HG03025 (cell line): ENCODE data around the gene TCTN2.

ENCODE experiments used
- ATAC-seq: cut with Tn5 transposase; IDR thresholded peaks from one replicate; pipeline ENCODE4 v1.9.1; 2021; ENCODE audit warnings: mild to moderate bottlenecking, moderate library complexity; ENCODE audit not compliant: unreplicated experiment, low FRiP score

TCTN2 gene

DNA sequence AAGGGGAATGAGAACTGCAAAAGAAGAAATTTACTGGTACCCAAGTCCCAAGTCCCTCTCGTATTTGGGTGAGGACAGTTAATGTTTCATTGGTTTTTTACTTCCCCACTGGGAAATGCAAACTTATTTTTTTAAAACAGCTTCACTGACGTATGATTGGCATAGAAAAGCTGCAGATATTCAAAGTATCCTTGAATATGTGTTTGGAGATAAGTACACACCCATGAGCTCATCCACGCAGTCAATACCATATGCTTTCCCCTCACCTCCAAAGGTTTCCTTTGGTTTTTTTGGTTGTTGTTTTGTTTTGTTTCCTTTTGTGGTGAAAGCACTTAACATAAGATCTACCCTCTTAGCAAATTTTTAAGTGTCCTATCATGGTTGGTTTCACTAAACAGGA is 13.1 kb downstream of the TCTN2 start:
- ATAC-seq: no peak

DNA sequence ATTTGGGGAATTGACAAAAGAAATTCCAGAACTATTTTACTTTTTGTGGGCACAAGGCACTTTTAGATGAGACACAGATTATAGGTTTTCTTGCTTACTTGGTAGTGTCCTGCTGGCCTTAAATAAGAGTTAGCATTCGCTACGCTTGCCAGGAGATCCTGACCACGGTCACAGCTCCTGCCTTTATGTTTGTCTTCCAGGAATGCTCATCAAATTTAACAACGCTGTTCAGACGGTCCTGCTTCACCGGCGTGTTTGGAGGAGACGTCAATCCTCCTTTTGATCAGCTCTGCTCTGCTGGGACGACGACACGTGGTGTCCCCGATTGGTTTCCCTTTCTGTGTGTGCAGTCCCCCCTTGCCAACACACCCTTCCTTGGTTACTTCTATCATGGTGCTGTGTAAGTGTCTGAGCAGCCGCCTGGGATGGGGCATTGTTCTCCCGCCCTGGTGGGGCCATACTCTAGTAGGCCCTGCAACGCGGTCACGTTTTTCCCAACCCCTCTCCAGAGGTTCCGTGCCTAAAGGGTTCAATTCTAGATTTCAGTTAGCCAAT is 15.8 kb downstream of the TCTN2 start:
- ATAC-seq: no peak

DNA sequence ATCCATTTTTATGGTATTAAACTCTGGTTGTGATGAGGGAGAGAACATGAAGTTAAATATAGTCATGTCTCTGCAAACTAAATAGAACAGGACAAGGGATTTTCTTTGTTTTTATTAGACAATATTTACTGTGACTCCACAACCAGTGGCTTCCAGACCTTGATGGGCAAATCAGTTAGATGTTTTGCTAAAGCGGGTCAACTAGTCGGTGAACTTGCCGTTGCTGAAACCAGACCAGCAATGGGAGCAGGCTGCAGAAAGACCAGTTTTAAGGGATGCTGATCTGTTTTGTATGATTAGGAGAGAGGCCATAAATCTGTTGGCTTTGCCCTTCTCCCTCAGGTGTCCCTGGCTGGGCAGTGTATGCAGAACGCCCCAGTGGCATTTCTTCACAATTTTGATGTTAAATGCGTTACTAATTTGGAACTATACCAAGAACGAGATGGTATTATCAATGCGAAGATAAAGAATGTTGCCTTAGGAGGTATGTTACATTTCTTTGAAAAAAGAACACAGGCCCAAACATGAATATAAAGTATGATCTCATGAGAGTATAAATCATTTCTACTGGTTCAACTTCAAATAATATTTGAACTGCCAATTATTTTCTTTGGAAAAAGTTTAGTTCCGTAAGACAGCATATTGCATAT is 19.4 kb downstream of the TCTN2 start:
- ATAC-seq: no peak

DNA sequence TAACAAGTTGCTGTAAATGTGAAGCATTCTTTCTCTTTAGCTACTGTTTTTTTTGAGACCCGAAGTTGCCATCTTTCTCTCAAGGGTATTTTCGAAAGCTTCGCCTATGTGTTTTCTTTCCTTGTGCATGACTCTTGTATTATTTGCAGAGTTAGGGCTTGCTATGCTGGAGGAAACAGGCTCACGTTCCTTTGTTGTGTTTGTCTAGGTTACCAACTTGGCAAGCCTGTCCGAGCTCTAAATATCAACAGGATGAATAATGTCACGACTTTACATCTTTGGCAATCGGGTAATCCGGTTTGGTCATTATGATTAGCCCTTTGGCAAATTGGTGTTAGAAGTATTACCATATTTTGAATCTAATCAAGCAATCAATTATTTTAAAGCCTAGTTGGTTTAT is 25.3 kb downstream of the TCTN2 start:
- no peak for ATAC-seq

DNA sequence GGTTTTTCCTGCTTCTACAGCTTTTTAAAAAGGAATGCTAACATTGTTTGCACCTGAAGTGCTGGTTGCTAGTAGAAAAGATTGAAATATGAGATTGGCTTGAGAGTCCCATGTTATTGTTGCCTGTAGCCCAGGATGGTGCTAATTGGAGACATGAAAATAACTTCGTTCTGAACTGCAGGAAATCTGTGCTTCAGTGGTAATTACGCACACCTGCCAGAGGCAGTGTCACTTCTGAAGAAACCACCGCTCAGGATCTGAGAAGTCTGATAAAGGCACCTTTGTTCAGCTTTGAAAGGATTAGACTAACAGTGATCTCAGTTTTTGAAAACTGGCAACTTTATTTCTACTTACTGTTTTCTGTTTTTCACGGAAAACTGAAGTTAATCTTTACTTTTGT is 25.7 kb downstream of the TCTN2 start:
- ATAC-seq: no peak

DNA sequence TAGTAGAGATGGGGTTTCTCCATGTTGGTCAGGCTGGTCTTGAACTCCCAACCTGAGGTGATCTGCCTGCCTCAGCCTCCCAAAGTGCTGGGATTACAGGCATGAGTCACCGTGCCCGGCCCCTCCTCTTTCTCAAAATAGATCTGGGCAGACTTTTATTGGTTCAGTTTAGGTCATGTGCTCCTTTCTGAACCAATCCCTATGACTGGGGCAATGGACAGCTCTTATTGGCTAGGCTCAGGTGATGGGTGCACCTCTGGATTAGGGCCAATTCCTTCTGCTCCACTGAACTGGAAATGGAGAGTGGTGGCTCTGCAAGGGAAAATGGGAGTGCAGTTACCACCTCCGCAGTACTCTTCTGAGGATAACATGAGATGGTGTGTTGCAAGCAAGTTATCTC is 35.0 kb downstream of the TCTN2 start:
- ATAC-seq: no peak

DNA sequence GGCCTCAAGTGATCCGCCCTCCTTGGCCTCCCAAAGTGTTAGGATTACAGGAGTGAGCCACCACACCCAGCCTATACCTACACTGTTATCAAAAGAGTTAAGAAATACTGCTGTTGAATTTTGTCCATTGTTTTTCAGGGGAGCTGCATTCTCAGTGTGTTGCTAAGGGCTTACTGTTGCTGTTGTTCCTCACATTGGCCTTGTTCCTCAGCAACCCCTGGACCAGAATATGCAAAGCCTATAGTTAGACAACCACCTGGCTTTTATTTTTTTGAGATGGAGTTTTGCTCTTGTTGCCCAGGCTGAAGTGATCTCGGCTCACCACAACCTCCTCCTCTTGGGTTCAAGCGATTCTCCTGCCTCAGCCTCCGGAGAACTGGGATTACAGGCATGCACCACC is 36.6 kb downstream of the TCTN2 start:
- ATAC-seq: no peak

DNA sequence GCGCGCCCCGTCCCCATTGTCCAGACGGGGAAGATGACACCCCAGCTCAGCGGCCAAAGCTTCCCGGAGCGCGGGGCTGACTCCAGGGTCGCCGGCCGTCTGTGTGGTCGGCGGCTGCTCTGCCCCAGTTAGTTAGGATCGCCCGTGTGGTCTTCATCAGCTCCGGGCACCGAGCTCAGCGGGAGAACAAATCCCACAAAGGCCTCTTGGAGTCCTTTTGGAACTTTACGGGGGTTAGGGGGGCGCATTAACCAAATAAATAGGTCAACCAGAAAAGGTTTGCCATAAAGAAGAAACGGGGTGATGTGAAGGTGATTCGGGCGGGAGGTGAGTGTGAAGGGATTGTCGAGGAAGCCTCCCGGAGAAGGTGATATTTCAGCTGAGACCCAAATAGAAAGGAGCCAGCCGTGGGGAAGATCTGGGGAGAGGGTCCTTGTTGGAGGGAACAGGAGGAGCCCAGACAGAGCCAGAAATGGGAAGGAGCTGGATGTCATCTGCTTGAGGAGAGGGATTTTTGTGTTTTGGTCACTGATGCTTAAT is 41.9 kb downstream of the TCTN2 start:
- no peak for ATAC-seq

DNA sequence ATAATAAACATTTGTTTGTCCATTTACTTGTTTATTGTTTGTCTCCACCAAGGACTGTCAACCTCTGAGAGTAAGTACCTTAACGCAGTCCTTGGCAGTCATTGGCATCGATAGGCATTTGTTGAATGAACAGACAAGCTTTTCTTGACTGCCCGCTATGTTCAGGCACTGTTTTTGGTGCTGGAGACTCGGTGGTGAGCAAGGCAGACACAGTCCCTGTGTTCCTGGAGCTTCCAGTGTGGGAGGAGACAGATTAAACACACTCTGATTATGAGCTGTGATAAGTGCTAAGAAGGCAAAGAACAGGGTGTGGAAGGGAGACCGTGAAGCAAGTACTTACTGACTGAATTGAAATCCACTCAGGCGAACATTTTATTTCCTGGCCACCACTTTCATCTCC is 42.5 kb downstream of the TCTN2 start:
- no peak for ATAC-seq

DNA sequence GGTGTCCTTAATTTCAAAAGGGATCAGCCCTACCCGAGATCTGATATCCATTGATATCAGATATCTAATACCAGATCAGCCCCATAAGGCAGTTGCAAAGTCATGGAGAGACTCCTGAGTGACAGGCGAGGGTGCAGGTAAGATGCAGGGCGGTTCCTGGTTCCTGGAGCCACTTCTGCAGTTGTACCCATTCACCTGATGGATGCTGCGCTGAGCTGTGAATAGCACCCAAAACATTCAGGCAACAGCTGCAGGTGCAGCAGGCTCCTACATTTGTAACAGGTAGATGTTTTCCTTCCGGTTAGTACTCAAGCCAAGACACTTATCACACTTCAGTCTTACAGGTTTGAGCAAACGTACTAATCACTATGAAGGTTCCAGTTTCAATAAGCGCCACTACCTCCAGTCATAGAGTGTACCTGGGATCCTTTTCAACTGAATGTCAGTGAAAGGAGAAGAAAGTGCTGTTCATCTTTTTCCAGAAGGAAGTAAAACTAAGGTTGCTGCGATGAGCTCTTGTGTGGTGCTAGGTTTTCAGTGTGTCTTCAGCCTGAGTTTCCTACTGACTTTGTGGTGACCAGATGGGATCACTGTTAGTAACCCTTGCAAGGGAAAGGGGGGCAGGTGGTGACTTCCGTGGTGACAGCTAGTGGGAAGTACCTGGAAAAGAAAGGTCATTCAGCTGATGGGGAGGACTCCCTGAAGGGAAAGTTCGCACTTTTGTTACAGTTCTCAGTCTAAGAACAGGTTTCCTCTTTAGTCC is 43.1 kb downstream of the TCTN2 start:
- no peak for ATAC-seq

DNA sequence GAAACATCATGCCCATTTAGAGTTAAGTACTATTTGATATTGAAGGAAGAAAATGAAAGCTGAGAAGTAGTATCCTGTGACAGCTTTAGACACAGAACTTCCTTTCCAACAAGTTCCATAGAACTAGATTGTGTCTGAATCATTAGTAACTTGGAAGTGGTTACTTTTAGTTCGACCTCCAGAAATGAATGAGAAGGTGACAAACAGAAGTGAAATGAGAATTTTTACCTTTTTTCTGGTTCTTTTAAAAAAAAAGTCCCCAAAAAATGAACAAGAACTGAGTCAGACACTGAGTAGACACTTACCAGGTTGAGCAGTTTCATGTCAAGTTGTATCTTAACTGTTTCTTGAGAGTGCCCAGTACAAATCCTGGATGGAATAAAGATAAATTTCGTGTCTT is 44.3 kb downstream of the TCTN2 start:
- no peak for ATAC-seq

DNA sequence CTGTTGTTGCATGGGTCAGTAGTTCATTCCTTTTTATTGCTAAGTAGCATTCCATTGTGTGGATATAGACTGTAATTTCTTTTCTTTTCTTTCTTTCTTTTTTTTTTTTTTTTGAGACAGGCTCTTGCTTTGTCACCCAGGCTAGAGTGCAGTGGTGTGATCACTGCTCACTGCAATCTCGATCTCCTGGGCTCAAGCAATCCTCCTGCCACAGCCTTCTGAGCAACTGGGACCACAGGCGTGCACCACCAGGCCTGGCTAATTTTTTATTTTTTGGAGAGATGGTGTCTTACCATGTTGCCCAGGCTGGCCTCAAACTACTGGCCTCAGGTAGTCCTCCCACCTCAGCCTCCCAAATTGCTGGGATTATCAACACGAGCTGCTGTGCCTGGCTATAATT is 46.4 kb downstream of the TCTN2 start:
- no peak for ATAC-seq

DNA sequence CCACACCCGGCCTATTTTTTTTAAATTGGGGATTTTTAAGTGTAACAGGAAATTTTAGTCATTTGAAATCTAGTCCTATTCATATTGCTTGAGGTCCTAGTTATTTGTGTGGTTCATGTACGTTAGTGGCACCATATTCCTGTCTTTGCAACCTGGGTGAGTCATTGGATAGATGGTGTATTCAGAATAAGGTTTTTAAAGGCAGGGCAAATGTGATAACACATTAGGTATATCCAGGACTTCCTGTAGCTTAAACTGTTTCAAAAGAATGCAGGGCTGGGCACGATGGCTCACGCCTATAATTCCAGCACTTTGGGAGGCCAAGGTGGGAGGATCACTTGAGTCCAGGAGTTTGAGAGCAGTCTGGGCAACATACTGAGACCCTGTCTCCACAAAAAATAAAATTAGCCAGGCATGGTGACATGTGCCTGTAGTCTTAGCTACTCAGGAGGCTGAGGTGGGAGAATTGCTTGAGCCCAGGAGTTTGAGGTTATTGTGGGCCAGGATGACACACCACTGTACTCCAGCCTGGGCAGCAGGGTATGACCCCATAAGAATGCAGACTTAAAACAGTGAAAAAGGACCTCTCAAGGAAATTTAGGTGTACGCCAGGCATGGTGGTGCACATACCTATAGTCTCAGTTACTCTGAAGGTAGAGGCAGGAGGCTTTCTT is 49.4 kb downstream of the TCTN2 start:
- no peak for ATAC-seq

DNA sequence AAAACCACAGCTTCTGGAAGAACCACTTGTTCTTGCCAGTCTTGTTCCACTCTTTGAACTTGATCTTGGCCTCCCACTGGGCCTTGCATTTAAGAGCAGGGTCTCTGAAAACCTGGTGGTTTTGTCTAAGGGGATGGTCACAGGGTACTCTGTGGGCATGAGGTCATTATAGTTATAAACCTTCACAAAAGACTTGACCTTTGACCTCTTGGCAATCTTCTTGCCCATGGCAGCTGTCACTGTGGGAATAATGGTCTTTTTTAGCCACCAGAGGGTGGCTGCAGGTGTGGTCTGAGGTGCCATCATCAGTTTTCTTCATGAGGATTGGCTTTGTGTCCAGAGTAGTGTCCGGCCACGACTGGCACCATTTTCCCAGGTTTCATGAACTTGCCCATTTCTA is 50.3 kb downstream of the TCTN2 start:
- no peak for ATAC-seq

DNA sequence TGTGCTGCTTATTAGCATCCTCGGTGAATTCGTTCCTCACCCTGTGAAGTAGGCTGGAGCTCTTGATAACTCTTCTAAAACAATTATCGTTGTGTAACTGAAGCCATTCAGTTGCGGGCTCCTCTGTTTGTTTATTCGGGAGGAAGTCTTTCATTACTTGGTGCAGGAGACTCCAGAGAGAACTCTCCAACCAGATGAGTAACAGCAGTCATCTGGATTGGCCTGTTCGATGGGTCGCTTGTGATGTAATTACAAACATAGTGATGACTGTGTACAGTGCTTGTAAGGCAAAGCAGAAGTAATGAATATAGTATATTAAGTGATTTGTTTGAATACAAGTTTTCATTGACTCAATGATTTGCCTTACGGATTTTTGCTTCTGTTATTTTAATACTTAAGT is 52.1 kb downstream of the TCTN2 start:
- ATAC-seq: no peak

DNA sequence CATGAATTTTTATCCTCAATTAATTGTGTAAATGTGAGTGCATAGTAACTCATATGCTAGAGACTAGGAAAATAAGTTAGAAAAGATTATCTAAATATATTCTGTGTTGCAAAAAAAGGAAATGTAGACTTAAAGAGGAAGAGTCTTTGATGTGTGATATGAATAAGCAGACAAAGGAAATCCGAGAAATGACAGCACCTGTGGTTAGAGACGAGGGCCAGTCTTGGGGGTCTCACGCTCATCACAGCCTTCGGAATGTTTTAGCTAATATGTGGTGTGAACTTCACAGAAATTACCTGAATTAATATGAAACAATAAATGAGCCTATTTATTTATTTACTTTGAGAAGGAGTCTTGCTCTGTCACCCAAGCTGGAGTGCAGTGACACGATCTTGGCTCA is 52.9 kb downstream of the TCTN2 start:
- no peak for ATAC-seq

DNA sequence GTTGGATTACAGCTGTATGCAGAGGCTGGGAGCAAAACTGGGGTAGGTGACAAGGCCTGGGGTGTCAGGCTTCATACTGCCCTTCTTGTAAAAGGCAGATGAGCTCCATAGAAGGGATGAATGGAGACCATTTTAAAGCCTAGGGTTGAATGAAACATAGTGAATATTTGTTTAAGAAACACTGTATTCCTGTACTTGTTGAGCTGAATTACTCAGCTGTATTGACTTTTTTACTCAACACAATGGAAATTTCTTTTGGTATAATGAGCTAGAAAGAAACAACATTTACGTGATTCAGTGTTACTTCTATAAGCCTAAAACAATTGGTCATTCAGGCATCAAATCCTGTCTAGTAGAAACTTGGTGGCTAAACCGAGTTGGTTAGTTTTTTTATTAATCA is 55.3 kb downstream of the TCTN2 start:
- ATAC-seq: no peak

DNA sequence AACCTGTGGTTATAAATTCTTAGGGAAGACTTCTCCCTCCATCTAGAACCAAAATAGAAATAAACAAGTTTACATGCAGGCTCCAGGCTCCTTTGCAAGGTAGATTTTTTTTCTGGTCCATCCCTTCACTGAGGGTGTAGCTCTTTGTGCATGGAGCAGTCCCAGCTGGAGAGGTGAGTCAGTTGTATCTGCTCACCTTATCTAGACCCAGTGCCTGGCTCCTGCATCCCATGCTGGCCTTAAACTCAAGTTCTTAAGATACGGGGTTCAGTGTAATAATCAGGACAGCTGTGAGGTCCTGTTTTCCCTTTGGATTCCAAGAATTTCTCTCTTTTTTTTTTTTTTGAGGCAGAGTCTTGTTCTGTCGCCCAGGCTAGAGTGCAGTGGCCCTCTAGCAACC is 56.0 kb downstream of the TCTN2 start:
- no peak for ATAC-seq

DNA sequence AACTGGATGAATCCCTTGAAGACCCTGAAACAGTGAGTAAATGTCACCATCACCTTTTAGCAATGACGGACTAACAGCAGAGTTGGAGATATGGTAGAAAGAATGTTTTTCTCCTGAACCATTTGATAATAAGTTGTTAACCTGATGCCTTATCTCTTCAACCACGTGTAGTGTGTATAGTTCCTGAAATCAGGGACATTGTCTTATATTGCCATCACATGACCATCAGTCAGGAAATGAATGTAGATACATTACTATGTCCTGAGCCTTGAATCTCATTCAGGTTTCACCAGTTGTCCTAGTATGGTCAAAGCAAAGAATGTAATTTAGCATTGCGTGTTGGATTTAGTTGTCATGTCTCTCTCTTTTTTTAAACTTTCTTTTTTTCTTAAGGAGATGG is 57.0 kb downstream of the TCTN2 start:
- no peak for ATAC-seq

DNA sequence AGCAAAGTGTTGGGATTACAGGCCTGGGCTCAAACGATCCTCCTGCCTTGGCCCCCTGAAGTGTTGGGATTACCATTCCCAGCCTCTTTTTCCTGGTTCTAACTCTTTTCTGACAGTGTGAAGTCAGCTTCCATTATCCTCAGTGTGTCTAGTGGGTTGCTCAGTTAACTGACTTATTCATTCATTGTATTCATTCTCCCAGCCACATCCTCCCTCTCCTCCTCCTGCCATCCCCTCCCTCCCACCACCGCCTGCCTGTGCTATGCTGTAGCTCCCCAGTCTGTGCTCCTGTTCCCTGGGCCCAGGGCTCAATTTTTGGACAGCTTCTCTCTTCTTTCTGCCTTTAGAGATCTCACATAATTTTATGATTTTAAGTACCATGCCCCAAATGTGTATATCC is 60.7 kb downstream of the TCTN2 start:
- ATAC-seq: no peak

DNA sequence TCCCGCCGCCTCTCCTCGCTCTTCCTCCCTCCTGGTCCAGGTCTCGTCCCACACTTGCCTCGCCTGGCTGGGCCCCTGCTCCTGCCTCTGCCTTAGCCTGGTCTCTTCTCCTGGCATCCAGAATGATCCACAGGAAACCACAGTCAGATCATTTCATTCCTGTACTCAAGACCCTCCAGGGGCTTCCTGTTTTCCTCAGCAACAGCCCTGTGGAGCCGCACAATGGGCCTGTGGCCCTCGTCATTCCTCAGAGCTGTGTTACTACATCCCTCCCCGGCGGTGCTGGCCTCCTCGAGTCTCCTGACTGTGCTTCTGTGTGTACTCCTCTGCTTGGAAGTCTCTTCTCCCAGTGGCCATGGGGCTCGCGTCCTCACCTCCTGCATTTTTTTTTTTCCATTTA is 61.3 kb downstream of the TCTN2 start:
- no peak for ATAC-seq
